Small intestine (tissue), 7 donors: Measurements from ENCODE around the gene ABHD6. TPM values are rescaled to one million over a fixed set of nuclear protein-coding genes. Genes with fewer than 3 reads are reported as not detected.
A peak's percentile ranks its signal among the peaks of the same experiment; 100 is the strongest.

Experiments
- DNase-seq, 2 donors: peaks; one replicate each; pipeline versions ENCODE4 v3.0.0 to v3.0.0-alpha.2; 2013
- FAIRE-seq: peaks from 2 replicates; lab custom pipeline; 2012; peaks lifted over from hg19 to GRCh38; lab: Jason Lieb, UNC
- H3K27ac ChIP-seq, 3 donors: one replicate each; pipeline ENCODE4 v1.5.1; 2013; ENCODE audit warnings: low read length in 2 of 3, mild to moderate bottlenecking in 2 of 3, control low read depth in 1 of 3, inconsistent platforms in 1 of 3, low read depth in 1 of 3, moderate library complexity in 1 of 3
- H3K27me3 ChIP-seq, 3 donors: one replicate each; pipeline ENCODE4 v1.6.1; 2013; ENCODE audit warnings: low read length in 3 of 3, inconsistent platforms in 1 of 3; ENCODE audit not compliant: control insufficient read depth in 3 of 3, insufficient read depth in 3 of 3
- H3K36me3 ChIP-seq, 3 donors: one replicate each; pipeline ENCODE4 v1.6.1; 2013; ENCODE audit warnings: low read length in 3 of 3, inconsistent platforms in 1 of 3, low read depth in 1 of 3, mild to moderate bottlenecking in 1 of 3, moderate library complexity in 1 of 3; ENCODE audit not compliant: control insufficient read depth in 3 of 3, insufficient read depth in 2 of 3
- H3K4me1 ChIP-seq, 3 donors: one replicate each; pipeline ENCODE4 v1.6.1; 2013; ENCODE audit warnings: low read length in 2 of 3, inconsistent platforms in 1 of 3, low read depth in 1 of 3, mild to moderate bottlenecking in 1 of 3, moderate library complexity in 1 of 3; ENCODE audit not compliant: control insufficient read depth in 3 of 3, insufficient read depth in 2 of 3
- H3K4me3 ChIP-seq, 3 donors: one replicate each; pipeline ENCODE4 v1.5.1; 2013; ENCODE audit warnings: low read length in 3 of 3, control low read depth in 1 of 3, inconsistent platforms in 1 of 3, low read depth in 1 of 3, mild to moderate bottlenecking in 1 of 3, moderate library complexity in 1 of 3
- H3K9me3 ChIP-seq, 2 donors: one replicate each; pipeline ENCODE4 v1.6.1; 2013; ENCODE audit warnings: low read depth in 1 of 2, low read length in 1 of 2; ENCODE audit not compliant: control insufficient read depth in 2 of 2, insufficient read depth in 1 of 2
- WGBS, 3 donors: extraction: QIAGEN DNeasy Blood & Tissue Kit; methylation state at CpG; one replicate each; pipeline ENCODE4 v1.1.7; 2013; 5-methylcytosine and 5-hydroxymethylcytosine counted together
- polyA plus RNA-seq, 4 donors: library from polyadenylated mRNA; stranded (reverse) in 3 of 4; unstranded in 1 of 4; fragments of 200-250 nt in 3 of 4; fragments of 120-200 nt in 1 of 4; gene quantifications; one replicate each; pipeline versions ENCODE4 v1.2.1 to v1.2.3, GENCODE V29; 2013
- donor health status: healthy with polysubstance abuse.
- donor health status: control.
- donor health status: control.
- donor health status: Bipolar disorder and iron deficiency.
- donor health status: healthy.

ABHD6 gene
- polyA plus RNA-seq, 4 donors = 12.1 to 42.9 (median 32.3) TPM

DNA sequence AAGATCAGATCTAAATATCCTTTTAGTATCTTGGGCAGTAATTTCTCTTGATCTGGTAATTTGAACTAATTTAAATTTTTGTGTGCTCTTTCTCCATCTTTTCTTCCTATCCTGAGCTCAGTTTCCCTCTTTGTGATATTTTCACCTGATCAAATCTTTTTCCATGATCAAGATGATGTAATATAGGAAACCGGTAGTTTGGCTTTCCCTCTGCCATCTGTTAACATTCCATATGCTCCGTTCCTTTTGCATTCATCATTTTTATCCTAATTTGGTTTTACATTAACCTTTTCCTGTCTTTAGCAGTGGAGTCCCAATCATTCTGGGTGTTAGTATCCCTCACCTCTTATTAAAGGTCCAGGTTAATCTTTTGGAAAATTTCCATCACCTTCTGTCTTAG is 5.9 kb upstream of the ABHD6 start:
- peaks cover 0 to 10% (median 0%) of the 10 kb centered on the region in 3 donors for H3K4me1 ChIP-seq
- H3K36me3 ChIP-seq = no peaks in the 10 kb centered on the region
- no peak for DNase-seq
- H3K9me3 ChIP-seq = no peaks in the 10 kb centered on the region
- H3K4me3 ChIP-seq = no peak overlapping the region
- H3K27me3 ChIP-seq = no peaks in the 10 kb centered on the region
- WGBS, 3 donors = 28 to 44% (median 39%) methylated on average over 2 of the region's 2 CpGs
- no peak for FAIRE-seq
- H3K27ac ChIP-seq = no peak overlapping the region

DNA sequence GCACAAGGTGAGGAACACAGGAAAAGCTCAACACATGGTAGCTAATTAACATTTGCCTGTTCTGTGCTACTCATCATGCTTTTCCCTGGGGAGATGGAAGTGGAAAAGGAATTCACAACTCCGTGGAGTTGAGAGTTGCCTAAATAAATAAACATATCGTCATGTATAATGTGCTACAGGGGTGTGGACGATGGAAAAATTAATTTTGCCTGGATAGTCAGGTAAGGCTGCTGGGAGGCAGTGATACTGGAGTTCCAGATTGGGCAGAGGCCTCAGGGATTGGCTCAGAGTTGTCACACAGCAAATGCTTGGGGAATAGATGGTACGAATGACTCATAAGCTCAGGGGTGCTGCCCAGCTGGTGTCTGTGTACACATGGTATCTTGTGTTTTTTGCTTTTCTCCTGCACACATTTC is 3.1 kb upstream of the ABHD6 start:
- Histone ChIP-seq H3K9me3 (no peaks in the 10 kb centered on the region), H3K27ac (no peak overlapping the region), H3K4me3 (no peak overlapping the region), H3K27me3 (peaks cover 0 to 2% (median 0%) of the 10 kb centered on the region in 3 donors), H3K4me1 (peaks cover 0 to 21% (median 0%) of the 10 kb centered on the region in 3 donors), H3K36me3 (no peaks in the 10 kb centered on the region)
- no peak for FAIRE-seq
- DNase-seq = peak in 1 of 2 donors; percentile 42
- 40 to 52% (median 45%) methylated on average over 4 of the region's 4 CpGs for WGBS, 3 donors

DNA sequence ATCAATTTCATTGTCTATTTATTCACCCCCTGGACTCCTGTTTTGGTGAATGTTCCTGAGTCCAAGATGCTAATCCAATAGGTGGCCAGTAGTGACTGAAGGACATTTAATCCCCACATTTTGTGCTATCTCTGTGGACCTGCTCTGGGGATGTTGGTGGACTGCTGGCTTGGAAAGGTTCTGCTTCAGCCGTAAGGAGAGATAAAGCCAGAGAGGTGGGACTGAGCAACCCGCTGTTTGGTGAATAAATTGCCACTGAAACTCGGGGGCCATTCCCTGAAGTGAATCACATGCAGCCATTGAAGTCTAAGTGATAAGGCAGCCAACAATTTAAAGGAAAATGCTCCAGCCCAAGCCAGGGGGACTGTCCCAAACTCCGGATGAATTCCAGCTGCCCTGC is 1.6 kb upstream of the ABHD6 start:
- peaks cover 0 to 2% (median 0%) of the 10 kb centered on the region in 3 donors for H3K27me3 ChIP-seq
- WGBS, 3 donors = 65 to 78% (median 75%) methylated on average over 4 of the region's 4 CpGs
- peaks cover 0 to 21% (median 1%) of the 10 kb centered on the region in 3 donors for H3K4me1 ChIP-seq
- no peaks in the 10 kb centered on the region for H3K9me3 ChIP-seq
- no peak overlapping the region for H3K4me3 ChIP-seq
- no peak overlapping the region for H3K27ac ChIP-seq
- H3K36me3 ChIP-seq = peaks cover 0 to under 1% (median 0%) of the 10 kb centered on the region in 3 donors
- FAIRE-seq = no peak
- no peak for DNase-seq

DNA sequence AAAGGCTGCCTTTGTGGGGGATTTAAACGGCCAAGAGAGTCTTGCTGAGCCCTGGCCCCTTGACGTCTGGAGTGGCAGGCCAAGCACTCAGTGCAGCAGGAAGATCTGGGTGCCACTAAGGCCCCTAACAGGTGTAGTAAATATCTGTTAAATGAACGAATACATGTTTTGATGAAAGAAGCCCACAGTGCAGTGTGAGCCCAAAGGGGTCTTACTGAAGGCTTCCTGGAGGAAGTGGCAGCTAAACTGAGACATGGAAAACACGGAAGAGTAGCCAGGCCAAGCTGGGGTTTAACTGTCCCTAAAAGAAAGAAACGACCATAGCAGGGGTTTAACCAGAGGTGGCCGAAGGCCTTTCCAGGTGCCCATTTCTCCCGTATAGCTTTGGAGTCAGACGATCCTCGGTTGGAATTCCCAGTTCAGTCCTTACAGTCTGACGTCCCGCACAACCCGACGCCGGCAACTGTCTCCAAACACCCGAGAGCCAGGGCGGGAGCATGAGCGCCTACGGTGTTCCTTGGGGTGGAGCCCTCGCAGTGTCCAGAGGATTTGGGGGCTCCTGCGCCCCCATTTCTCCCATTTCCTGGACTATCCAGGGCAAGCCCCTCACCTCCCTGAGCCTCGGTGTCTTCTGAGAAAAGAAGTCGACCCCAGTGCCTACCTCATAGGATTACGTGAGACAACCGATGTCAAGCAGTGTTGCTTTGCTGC is 910 bp upstream of the ABHD6 start:
- Histone ChIP-seq H3K27ac (peak overlapping the region in 2 of 3 donors; percentile 8 to 43), H3K4me3 (peak overlapping the region; percentile 78 to 87 (median 80)), H3K36me3 (peaks cover 0 to 2% (median 0%) of the 10 kb centered on the region in 3 donors), H3K4me1 (peaks cover 0 to 27% (median 4%) of the 10 kb centered on the region in 3 donors), H3K9me3 (no peaks in the 10 kb centered on the region), H3K27me3 (peaks cover 0 to 2% (median 0%) of the 10 kb centered on the region in 3 donors)
- DNase-seq (no peak), FAIRE-seq (no peak)
- 17 to 19% (median 17%) methylated on average over 24 of the region's 24 CpGs for WGBS, 3 donors

DNA sequence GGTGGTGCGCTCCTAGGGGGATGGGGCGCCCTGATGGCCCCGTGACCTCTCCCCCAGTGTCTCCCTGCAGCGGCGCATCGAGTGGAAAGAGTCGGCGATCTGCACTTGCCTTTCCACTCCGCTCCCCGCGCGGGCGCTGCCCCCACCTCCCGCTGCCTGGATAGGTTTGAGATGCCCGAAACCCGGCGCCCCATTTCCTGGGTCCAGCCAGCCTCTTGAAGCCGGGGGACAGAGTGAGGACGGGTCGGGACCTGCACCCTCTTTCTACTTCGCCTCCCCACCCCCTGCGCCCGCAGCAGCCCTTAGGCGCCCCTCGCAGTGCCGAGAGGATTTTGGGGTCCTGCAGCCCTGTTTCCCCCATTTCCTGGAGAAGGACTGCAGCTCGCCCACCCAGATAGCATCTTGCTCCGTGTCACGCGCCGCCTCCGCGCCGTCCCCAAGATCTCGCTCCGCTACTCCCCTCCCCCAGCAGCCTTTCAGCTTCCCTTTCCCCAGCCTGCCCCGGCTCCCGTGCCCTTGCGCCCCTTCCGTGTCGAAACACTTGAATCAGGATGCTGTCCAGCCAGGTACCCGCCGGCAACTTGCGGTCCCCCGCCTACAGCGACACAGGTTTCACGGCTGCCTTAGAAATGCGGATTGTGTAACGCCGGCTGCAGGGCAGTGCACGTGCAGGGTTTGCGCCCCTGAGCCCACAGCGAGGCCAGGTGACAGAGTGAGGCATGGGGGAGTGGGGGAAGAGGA is 519 bp downstream of the ABHD6 start:
- Histone ChIP-seq H3K36me3 (peaks cover 0 to 2% (median 0%) of the 10 kb centered on the region in 3 donors), H3K27me3 (peaks cover 0 to 2% (median 0%) of the 10 kb centered on the region in 3 donors), H3K9me3 (no peaks in the 10 kb centered on the region), H3K4me3 (peak overlapping the region; percentile 78 to 87 (median 80)), H3K27ac (peak overlapping the region in 2 of 3 donors; percentile 78 to 83), H3K4me1 (peaks cover 0 to 35% (median 4%) of the 10 kb centered on the region in 3 donors)
- FAIRE-seq (no peak), DNase-seq (peak; percentile 65 to 70)
- 0 to 1% (median 1%) methylated on average over 43 to 53 of the region's 53 CpGs for WGBS, 3 donors

DNA sequence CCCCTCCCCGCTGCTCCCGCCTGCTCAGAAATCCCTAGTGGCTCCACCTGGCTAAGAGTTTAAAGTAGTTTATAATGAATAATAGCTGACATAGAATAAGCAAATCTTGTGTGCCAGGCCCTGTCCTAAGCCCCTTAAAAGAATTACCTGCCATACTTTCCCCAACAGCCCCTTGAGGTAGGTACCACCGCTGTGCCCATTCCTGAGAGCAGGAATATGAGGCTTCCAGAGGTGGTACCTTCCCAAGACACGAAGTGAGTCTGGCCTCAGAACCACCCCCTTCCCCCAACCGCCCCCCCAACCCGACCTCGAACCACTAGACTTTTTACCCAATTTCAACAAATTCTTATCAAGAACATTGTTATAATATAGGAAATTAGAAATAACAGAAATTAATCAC is 1.2 kb downstream of the ABHD6 start:
- Histone ChIP-seq H3K9me3 (no peaks in the 10 kb centered on the region), H3K36me3 (peaks cover 0 to 2% (median 0%) of the 10 kb centered on the region in 3 donors), H3K4me1 (peaks cover 0 to 35% (median 4%) of the 10 kb centered on the region in 3 donors), H3K4me3 (peak overlapping the region; percentile 78 to 87 (median 80)), H3K27ac (no peak overlapping the region), H3K27me3 (peaks cover 0 to 2% (median 0%) of the 10 kb centered on the region in 3 donors)
- 64 to 76% (median 72%) methylated on average over 7 of the region's 7 CpGs for WGBS, 3 donors
- no peak for DNase-seq
- FAIRE-seq = no peak

DNA sequence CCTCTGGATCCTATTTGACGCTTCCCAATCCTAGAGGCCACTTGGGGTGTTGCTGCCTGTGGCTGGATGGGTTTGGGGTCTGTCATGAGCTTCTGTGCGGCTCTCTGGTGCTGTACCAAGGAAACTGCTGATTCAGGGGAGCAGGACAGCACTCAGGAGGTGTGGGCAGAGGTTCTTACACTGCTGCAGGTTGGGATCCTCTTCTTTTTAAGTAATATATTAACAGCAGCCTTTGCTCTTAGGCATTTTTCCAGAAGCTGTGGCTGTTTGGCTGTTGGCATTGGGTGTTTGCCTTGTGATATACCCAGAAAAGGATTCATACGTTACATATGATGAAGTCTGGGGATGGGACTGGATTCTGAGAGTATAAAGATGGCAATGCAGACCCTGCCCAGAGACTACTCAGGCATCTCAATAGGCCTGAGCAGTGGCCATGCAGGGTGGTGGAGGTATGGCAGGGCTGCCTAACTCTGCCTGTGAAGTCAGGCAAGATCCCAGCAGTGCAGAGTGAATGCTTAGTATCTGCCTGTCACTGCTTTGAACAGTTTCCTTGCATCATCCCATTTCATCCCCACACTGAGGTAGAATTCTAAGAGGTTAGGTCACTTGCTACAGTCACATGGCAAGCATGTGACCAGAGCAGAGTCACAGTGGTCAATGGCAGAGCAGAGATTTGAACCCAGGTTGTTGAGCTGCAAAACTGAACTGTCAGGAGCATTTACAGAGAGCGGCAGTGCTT is 3.9 kb downstream of the ABHD6 start:
- Histone ChIP-seq H3K4me3 (no peak overlapping the region), H3K4me1 (peaks cover 4 to 37% (median 5%) of the 10 kb centered on the region in 3 donors), H3K27me3 (peaks cover 0 to 2% (median 0%) of the 10 kb centered on the region in 3 donors), H3K36me3 (peaks cover 0 to 2% (median 0%) of the 10 kb centered on the region in 3 donors), H3K9me3 (no peaks in the 10 kb centered on the region), H3K27ac (peak overlapping the region in 2 of 3 donors; percentile 5 to 22)
- WGBS, 3 donors = 65 to 78% (median 74%) methylated on average over 4 of the region's 4 CpGs
- FAIRE-seq (no peak), DNase-seq (peak in 1 of 2 donors; percentile 34)

DNA sequence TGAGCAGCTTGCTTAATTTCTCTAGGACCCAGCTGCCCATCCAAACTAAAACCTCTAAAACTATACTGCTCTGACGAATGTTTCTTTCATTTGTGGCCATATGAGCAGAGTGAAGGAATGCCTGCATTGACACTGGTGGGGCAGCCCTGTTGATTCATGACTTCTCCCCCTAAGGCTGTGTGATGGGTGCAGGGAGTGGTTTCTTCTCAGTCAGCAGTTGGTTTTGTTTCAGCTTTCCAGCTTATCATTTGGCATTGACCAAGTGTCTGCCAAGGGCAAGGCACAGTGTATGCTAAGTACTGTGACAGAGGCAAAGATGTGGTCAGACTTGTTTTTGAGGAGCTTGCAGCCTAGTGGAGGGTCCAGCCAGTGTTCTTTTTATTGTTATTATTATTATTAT is 4.7 kb downstream of the ABHD6 start:
- DNase-seq = peak in 1 of 2 donors; percentile 25
- H3K27me3 ChIP-seq = no peaks in the 10 kb centered on the region
- no peaks in the 10 kb centered on the region for H3K9me3 ChIP-seq
- H3K36me3 ChIP-seq = peaks cover 0 to 2% (median 0%) of the 10 kb centered on the region in 3 donors
- H3K27ac ChIP-seq = no peak overlapping the region
- H3K4me1 ChIP-seq = peaks cover 4 to 31% (median 5%) of the 10 kb centered on the region in 3 donors
- no peak for FAIRE-seq
- WGBS, 3 donors = 11 to 55% (median 41%) methylated on average over 1 of the region's 1 CpG
- no peak overlapping the region for H3K4me3 ChIP-seq
